GM23338 (cell line): ENCODE data around the gene HDHD3. TPM values are rescaled to one million over a fixed set of nuclear protein-coding genes. Genes with fewer than 3 reads are reported as not detected.

Source experiments
- ATAC-seq: fragments of 200-7000 bp; cut with Tn5 transposase; 3 replicates; pipeline ENCODE4 v1.9.1; 2020
- DNase-seq: peaks from one replicate; pipeline ENCODE4 v3.0.0-alpha.2; 2015; ENCODE audit warnings: low spot score
- H2AFZ ChIP-seq: fragments of 200-600 bp; sonication (generic); 2 replicates; pipeline ENCODE4 v1.8.0; 2016; ENCODE audit warnings: antibody characterized with exemption, mild to moderate bottlenecking, moderate library complexity
- H3F3A ChIP-seq: fragments of 200-600 bp; sonication (generic); replicated peaks from 2 replicates; pipeline ENCODE4 v1.8.0; 2017; ENCODE audit warnings: antibody characterized with exemption, mixed run types, low read depth
- H3K27ac ChIP-seq: fragments of 200-600 bp; sonication (generic); 2 replicates; pipeline ENCODE4 v1.6.1; 2016; ENCODE audit warnings: low read depth
- H3K27me3 ChIP-seq: fragments of 200-600 bp; sonication (generic); 2 replicates; pipeline ENCODE4 v1.8.0; 2016; ENCODE audit warnings: mild to moderate bottlenecking, mixed run types, moderate library complexity; ENCODE audit not compliant: insufficient read depth
- H3K36me3 ChIP-seq: fragments of 200-600 bp; sonication (generic); 2 replicates; pipeline ENCODE4 v1.8.0; 2016; ENCODE audit warnings: mild to moderate bottlenecking; ENCODE audit not compliant: insufficient read depth
- H3K4me1 ChIP-seq: fragments of 200-600 bp; sonication (generic); 2 replicates; pipeline ENCODE4 v1.8.0; 2016; ENCODE audit warnings: mild to moderate bottlenecking, moderate library complexity; ENCODE audit not compliant: insufficient read depth
- H3K4me2 ChIP-seq: fragments of 200-600 bp; sonication (generic); 2 replicates; pipeline ENCODE4 v1.7.1; 2017; ENCODE audit warnings: mixed run types
- H3K4me3 ChIP-seq: fragments of 200-600 bp; sonication (generic); 2 replicates; pipeline ENCODE4 v1.6.1; 2016; ENCODE audit warnings: mixed run types
- H3K79me2 ChIP-seq: fragments of 200-600 bp; sonication (generic); replicated peaks from 2 replicates; pipeline ENCODE4 v1.8.0; 2017; ENCODE audit warnings: mild to moderate bottlenecking; ENCODE audit not compliant: insufficient read depth
- H3K9me2 ChIP-seq: fragments of 200-600 bp; sonication (generic); 2 replicates; pipeline ENCODE4 v1.8.0; 2017; ENCODE audit not compliant: insufficient read depth
- H4K20me1 ChIP-seq: fragments of 200-600 bp; sonication (generic); replicated peaks from 2 replicates; pipeline ENCODE4 v1.8.0; 2017; ENCODE audit warnings: mild to moderate bottlenecking; ENCODE audit not compliant: insufficient read depth
- H3K27ac Mint-ChIP-seq: 2 replicates; pipeline ENCODE4 v1.8.0; 2020; ENCODE audit warnings: inconsistent platforms, mild to moderate bottlenecking, moderate library complexity, mixed read lengths
- H3K27me3 Mint-ChIP-seq: 3 replicates; pipeline ENCODE4 v1.8.0; 2022; ENCODE audit warnings: low read depth, mild to moderate bottlenecking, moderate library complexity, mixed read lengths, inconsistent platforms; ENCODE audit not compliant: insufficient read depth, poor library complexity
- H3K36me3 Mint-ChIP-seq: 3 replicates; pipeline ENCODE4 v1.8.0; 2021; ENCODE audit warnings: low read depth, mild to moderate bottlenecking, inconsistent platforms, moderate library complexity, mixed read lengths
- H3K4me1 Mint-ChIP-seq: 3 replicates; pipeline ENCODE4 v1.8.0; 2020; ENCODE audit warnings: mild to moderate bottlenecking, inconsistent platforms, mixed read lengths
- H3K4me3 Mint-ChIP-seq: 3 replicates; pipeline ENCODE4 v1.8.0; 2021; ENCODE audit warnings: moderate library complexity, mild to moderate bottlenecking, inconsistent platforms, mixed read lengths
- H3K9me3 Mint-ChIP-seq: 3 replicates; pipeline ENCODE4 v1.8.0; 2020; ENCODE audit warnings: moderate library complexity, mild to moderate bottlenecking, inconsistent platforms, mixed read lengths
- EZH2phosphoT487 ChIP-seq: fragments of 200-600 bp; sonication (generic); IDR thresholded peaks from one replicate; pipeline ENCODE4 v1.8.1; 2018; ENCODE audit warnings: antibody characterized with exemption; ENCODE audit not compliant: unreplicated experiment
- JUNB ChIP-seq: IDR thresholded peaks from one replicate; pipeline ENCODE4 v1.6.1; 2016; ENCODE audit warnings: antibody characterized with exemption; ENCODE audit not compliant: unreplicated experiment
- NANOG ChIP-seq: IDR thresholded peaks from 2 replicates; pipeline ENCODE4 v1.6.1; 2016; ENCODE audit warnings: antibody characterized with exemption, borderline replicate concordance
- REST ChIP-seq: IDR thresholded peaks from one replicate; pipeline ENCODE4 v1.6.1; 2018; ENCODE audit warnings: antibody characterized with exemption; ENCODE audit not compliant: unreplicated experiment
- ZNF331 ChIP-seq: fragments of 250-450 bp; sonication (Bioruptor Pico); IDR thresholded peaks from 2 replicates; pipeline ENCODE4 v1.5.0; 2020; ENCODE audit warnings: low read depth, mild to moderate bottlenecking, moderate library complexity
- polyA plus RNA-seq: library from polyadenylated mRNA; unstranded; fragments of >200 nt; fragmentation: Nextera tagmentation; extraction: Ambion mirVana; gene quantifications from 2 replicates; pipeline ENCODE4 v1.2.1, GENCODE V29; 2016
- total RNA-seq: library from RNA; depleted of rRNA; stranded (reverse); fragments of >200 nt; shearing (Covaris generic); gene quantifications from 2 replicates; pipeline ENCODE4 v1.2.3, GENCODE V29; 2014
- TF ChIP-seq, protein P1 (sequence below), 2 experiments: fragments of 200-600 bp in 1 of 2; sonication (generic) in 1 of 2; conservative IDR thresholded peaks; 2 replicates each; pipeline versions ENCODE4 v1.5.1 to v1.6.1; 2016 to 2017; ENCODE audit warnings: antibody characterized with exemption in 2 of 2, low read depth in 2 of 2, mild to moderate bottlenecking in 2 of 2, moderate library complexity in 1 of 2

HDHD3 gene
- total and polyA plus RNA-seq, 2 experiments from 2014 or later, result 9.5 to 17.7 TPM

DNA sequence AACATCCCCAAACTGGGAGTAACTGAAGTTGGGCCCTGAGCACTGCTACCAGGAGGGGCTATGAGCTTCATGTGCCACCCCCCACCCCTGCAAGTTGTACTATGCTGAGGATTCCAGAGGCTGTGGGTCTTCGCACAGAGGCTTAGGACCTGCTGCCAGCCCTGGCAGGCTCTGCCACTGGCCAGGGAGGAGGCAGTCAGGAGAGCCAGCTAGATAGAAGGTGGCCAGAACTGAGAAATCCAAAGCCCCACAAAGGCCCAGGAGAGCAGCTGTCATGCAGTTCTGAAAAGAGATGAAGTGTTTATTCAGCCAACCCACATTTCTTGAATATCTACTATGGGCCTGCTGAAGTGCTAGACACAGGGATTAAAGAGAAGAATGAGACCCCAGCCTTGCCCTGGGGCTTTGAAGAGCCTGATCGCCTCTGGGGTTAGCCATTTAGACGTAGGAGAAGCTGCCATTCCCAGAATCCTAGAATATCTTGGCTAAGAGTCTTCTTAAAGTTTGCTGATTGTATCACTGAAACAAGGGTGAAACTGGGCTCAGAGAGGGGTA is 22.9 kb upstream of the HDHD3 start:
- H3K27me3 Mint-ChIP-seq, result peaks cover 8% of the 10 kb centered on the region

More for the DNA sequence above, 22.9 kb upstream of the HDHD3 start:
- H3K36me3 ChIP-seq, result no peaks in the 10 kb centered on the region
- H3K4me1 Mint-ChIP-seq, result peaks cover 4% of the 10 kb centered on the region; the same call in 2 of the 3 replicates
- H2AFZ ChIP-seq, result no peak overlapping the region
- TF ChIP-seq NANOG (no peak), EZH2phosphoT487 (no peak), REST (no peak), JUNB (no peak), ZNF331 (no peak)
- TF ChIP-seq, protein P1, sequence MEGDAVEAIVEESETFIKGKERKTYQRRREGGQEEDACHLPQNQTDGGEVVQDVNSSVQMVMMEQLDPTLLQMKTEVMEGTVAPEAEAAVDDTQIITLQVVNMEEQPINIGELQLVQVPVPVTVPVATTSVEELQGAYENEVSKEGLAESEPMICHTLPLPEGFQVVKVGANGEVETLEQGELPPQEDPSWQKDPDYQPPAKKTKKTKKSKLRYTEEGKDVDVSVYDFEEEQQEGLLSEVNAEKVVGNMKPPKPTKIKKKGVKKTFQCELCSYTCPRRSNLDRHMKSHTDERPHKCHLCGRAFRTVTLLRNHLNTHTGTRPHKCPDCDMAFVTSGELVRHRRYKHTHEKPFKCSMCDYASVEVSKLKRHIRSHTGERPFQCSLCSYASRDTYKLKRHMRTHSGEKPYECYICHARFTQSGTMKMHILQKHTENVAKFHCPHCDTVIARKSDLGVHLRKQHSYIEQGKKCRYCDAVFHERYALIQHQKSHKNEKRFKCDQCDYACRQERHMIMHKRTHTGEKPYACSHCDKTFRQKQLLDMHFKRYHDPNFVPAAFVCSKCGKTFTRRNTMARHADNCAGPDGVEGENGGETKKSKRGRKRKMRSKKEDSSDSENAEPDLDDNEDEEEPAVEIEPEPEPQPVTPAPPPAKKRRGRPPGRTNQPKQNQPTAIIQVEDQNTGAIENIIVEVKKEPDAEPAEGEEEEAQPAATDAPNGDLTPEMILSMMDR (conservative IDR thresholded peaks at IDR 0.05; ENCODE audit: low read depth in 2 of 2), result no peak
- no peaks in the 10 kb centered on the region for H3K9me3 Mint-ChIP-seq
- H3K36me3 Mint-ChIP-seq, result no peaks in the 10 kb centered on the region; the same call in 2 of the 3 replicates
- peak overlapping the region; percentile 79; the same call in 1 of the 2 replicates for H3K4me2 ChIP-seq
- no peaks in the 10 kb centered on the region for H4K20me1 ChIP-seq
- no peaks in the 10 kb centered on the region for H3K4me1 ChIP-seq
- no peak overlapping the region for H3K27ac Mint-ChIP-seq
- H3K4me3 ChIP-seq, result peak overlapping the region; percentile 92; the same call in 1 of the 2 replicates
- no peak overlapping the region for H3K27ac ChIP-seq
- H3K27me3 ChIP-seq, result no peaks in the 10 kb centered on the region
- 0 out of 2 replicates have a peak, but pooled peaks cover 3% of the 10 kb centered on the region for H3F3A ChIP-seq
- no peak for ATAC-seq
- peak overlapping the region; percentile 85 for H3K4me3 Mint-ChIP-seq
- H3K9me2 ChIP-seq, result no peaks in the 10 kb centered on the region
- no peaks in the 10 kb centered on the region for H3K79me2 ChIP-seq
- DNase-seq, result no peak
